Measurements from ENCODE around the gene NANOS3. TPM values are rescaled to one million over a fixed set of nuclear protein-coding genes. Genes with fewer than 3 reads are reported as not detected.

Gene NANOS3
- polyA plus RNA-seq (2013, experiment 1 of 2) = 0.08 TPM
- not detected for polyA plus RNA-seq (2013, experiment 2 of 2)

DNA sequence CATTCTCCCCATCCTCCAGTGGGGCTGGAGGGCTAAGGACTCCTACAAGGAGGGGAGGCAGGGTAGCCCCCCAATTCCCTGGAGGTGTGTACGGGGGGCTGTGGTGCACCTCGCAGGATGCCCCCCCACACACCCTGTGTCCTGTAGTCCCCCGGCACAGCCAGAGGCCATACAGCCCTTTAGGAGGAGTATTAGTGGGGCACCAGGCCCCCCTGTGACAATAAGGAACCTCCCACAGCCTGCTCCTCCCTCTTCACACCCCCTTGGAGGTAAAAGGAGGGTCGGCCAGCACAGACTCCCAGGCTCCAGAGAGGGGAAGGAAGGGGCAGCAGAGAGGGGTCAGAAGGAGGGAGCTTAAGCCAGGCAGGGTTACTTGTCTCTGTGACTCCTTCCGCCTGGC is at the start of gene NANOS3:
Gene NANOS3, plus strand, starts transcription at position 301 of the 400 bp plus-strand sequence. CDS start 115 bp downstream, outside the sequence.
- Histone ChIP-seq H3K79me1 (ENCODE audit: low read depth, low read length) (no peaks in the 10 kb centered on the region), H2BK120ac (ENCODE audit: low read depth, low read length) (no peak within 1 kb of the TSS), H3K27me3 (ENCODE audit: control insufficient read depth in 3 of 3, insufficient read depth in 3 of 3, low read depth in 1 of 3, low read length in 3 of 3) (peaks cover 0 to 3% (median 2%) of the 10 kb centered on the region in 3 experiments), H3K4ac (ENCODE audit: low read length) (no peak within 1 kb of the TSS), H3K18ac (ENCODE audit: low read length) (peak within 1 kb of the TSS; percentile 60), H2BK15ac (ENCODE audit: low read length) (peak within 1 kb of the TSS; percentile 99), H3K4me3 (ENCODE audit: low read length in 2 of 2) (no peak within 1 kb of the TSS), H4K91ac (ENCODE audit: low read depth, low read length, poor library complexity) (no peak within 1 kb of the TSS), H3K27ac (replicated peaks; ENCODE audit: low read length) (no peak within 1 kb of the TSS), H2BK12ac (ENCODE audit: low read length) (no peak within 1 kb of the TSS), H2AFZ (ENCODE audit: low read length) (no peak within 1 kb of the TSS), H2BK5ac (ENCODE audit: low read length) (no peak within 1 kb of the TSS), H3K23ac (ENCODE audit: low read depth, low read length, poor library complexity) (peak within 1 kb of the TSS; percentile 81), H3K9me3 (replicated peaks in 1 of 2; ENCODE audit: control insufficient read depth in 2 of 2, insufficient read depth in 1 of 2, low read depth in 1 of 2, low read length in 2 of 2) (no peaks in the 10 kb centered on the region), H3K9ac (ENCODE audit: low read depth, low read length, poor library complexity) (peak within 1 kb of the TSS; percentile 74), H3K4me2 (ENCODE audit: insufficient read depth, low read length, poor library complexity, severe bottlenecking) (no peak within 1 kb of the TSS), H2AK5ac (ENCODE audit: low read depth, low read length) (peak within 1 kb of the TSS; percentile 68), H3K14ac (ENCODE audit: low read length) (no peak within 1 kb of the TSS), H4K8ac (ENCODE audit: low read depth, low read length) (no peak within 1 kb of the TSS), H3K4me1 (ENCODE audit: control insufficient read depth in 2 of 2, insufficient read depth in 1 of 2, low read depth in 1 of 2, low read length in 2 of 2) (peaks cover 21% of the 10 kb centered on the region in 2 donors), H3K36me3 (replicated peaks in 1 of 2; ENCODE audit: control insufficient read depth in 2 of 2, insufficient read depth in 2 of 2, low read length in 2 of 2) (no peaks in the 10 kb centered on the region)
- WGBS, 2 donors (ENCODE audit: extremely low coverage in 2 of 2, insufficient read length in 2 of 2, insufficient replicate concordance in 1 of 2) = no CpG with 5 or more reads among the region's 5 CpGs
- DNase-seq (ENCODE audit: low spot score) = no peak

DNA sequence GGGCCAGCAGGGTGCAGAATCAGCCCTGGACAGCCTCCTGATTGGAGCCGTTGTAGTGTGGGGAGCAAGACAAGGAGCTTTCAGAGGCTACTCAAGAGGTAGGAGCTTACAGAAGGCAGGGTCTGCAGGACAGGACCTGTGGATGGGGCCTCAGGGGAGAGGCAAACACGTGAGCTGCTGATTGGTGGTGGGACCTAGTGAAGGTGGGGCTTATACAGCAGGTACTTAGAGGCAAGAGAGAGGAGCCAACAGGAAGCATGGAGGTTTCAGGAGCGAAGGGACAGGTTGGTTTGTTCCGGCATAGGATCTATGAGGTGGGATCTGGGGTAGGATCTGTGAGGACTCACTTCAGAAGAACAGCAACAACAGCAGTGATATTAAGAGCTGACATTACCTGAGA is 49.3 kb upstream of the NANOS3 start:
- H3K27ac ChIP-seq (replicated peaks; ENCODE audit: low read length) = no peak overlapping the region
- no peak overlapping the region for H4K8ac ChIP-seq (ENCODE audit: low read depth, low read length)
- H3K4me3 ChIP-seq (ENCODE audit: low read length in 2 of 2) = no peak overlapping the region
- DNase-seq (ENCODE audit: low spot score) = no peak
- H2BK15ac ChIP-seq (ENCODE audit: low read length) = no peak overlapping the region
- H3K4me1 ChIP-seq (ENCODE audit: control insufficient read depth in 2 of 2, insufficient read depth in 1 of 2, low read depth in 1 of 2, low read length in 2 of 2) = no peaks in the 10 kb centered on the region
- peaks cover 0 to 2% of the 10 kb centered on the region in 2 donors for H3K9me3 ChIP-seq (replicated peaks in 1 of 2; ENCODE audit: control insufficient read depth in 2 of 2, insufficient read depth in 1 of 2, low read depth in 1 of 2, low read length in 2 of 2)
- no peak overlapping the region for H3K14ac ChIP-seq (ENCODE audit: low read length)
- no peak overlapping the region for H2BK120ac ChIP-seq (ENCODE audit: low read depth, low read length)
- H3K27me3 ChIP-seq (ENCODE audit: control insufficient read depth in 3 of 3, insufficient read depth in 3 of 3, low read depth in 1 of 3, low read length in 3 of 3) = no peaks in the 10 kb centered on the region
- H2AK5ac ChIP-seq (ENCODE audit: low read depth, low read length) = no peak overlapping the region
- no peak overlapping the region for H2BK12ac ChIP-seq (ENCODE audit: low read length)
- H3K18ac ChIP-seq (ENCODE audit: low read length) = no peak overlapping the region
- no peak overlapping the region for H2AFZ ChIP-seq (ENCODE audit: low read length)
- H4K91ac ChIP-seq (ENCODE audit: low read depth, low read length, poor library complexity) = no peak overlapping the region
- peaks cover 11% of the 10 kb centered on the region for H3K79me1 ChIP-seq (ENCODE audit: low read depth, low read length)
- no peak overlapping the region for H3K4ac ChIP-seq (ENCODE audit: low read length)
- WGBS, 2 donors (ENCODE audit: extremely low coverage in 2 of 2, insufficient read length in 2 of 2, insufficient replicate concordance in 1 of 2) = no CpG with 5 or more reads among the region's 4 CpGs
- H3K23ac ChIP-seq (ENCODE audit: low read depth, low read length, poor library complexity) = no peak overlapping the region
- H3K9ac ChIP-seq (ENCODE audit: low read depth, low read length, poor library complexity) = no peak overlapping the region
- H3K36me3 ChIP-seq (replicated peaks in 1 of 2; ENCODE audit: control insufficient read depth in 2 of 2, insufficient read depth in 2 of 2, low read length in 2 of 2) = peaks cover 35 to 80% of the 10 kb centered on the region in 2 donors
- H3K4me2 ChIP-seq (ENCODE audit: insufficient read depth, low read length, poor library complexity, severe bottlenecking) = no peak overlapping the region
- H2BK5ac ChIP-seq (ENCODE audit: low read length) = peak overlapping the region; percentile 35

DNA sequence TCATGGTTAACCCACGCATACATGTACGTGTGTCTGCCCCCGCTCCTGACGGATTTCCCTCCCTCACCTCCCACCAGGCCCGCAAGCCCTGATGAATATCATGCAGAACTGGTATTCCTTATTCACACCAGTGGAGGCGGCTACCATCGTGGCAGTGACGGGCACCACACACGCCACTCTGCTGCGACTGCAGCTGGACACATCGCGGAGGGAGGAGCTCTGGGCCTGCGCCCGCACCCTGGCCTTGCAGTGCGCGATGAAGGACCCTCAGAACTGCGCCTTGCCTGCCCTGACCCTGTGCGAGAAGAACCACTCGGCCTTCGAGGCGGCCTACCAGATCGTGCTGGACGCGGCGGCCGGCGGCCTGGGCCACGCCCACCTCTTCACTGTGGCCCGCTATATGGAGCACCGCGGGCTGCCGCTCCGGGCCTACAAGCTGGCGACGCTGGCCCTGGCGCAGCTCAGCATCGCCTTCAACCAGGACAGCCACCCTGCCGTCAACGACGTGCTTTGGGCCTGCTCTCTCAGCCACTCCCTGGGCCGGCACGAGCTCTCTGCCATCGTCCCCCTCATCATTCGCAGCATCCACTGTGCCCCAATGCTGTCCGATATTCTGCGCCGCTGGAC is 46.7 kb upstream of the NANOS3 start:
- H3K4me1 ChIP-seq (ENCODE audit: control insufficient read depth in 2 of 2, insufficient read depth in 1 of 2, low read depth in 1 of 2, low read length in 2 of 2) = peaks cover 0 to 6% of the 10 kb centered on the region in 2 donors
- H3K79me1 ChIP-seq (ENCODE audit: low read depth, low read length) = peaks cover 11% of the 10 kb centered on the region
- H3K36me3 ChIP-seq (replicated peaks in 1 of 2; ENCODE audit: control insufficient read depth in 2 of 2, insufficient read depth in 2 of 2, low read length in 2 of 2) = peaks cover 32 to 74% of the 10 kb centered on the region in 2 donors
- peak overlapping the region; percentile 5 for H2BK5ac ChIP-seq (ENCODE audit: low read length)
- peak overlapping the region; percentile 65 for H3K23ac ChIP-seq (ENCODE audit: low read depth, low read length, poor library complexity)
- H3K27ac ChIP-seq (replicated peaks; ENCODE audit: low read length) = no peak overlapping the region
- H4K8ac ChIP-seq (ENCODE audit: low read depth, low read length) = no peak overlapping the region
- no peaks in the 10 kb centered on the region for H3K27me3 ChIP-seq (ENCODE audit: control insufficient read depth in 3 of 3, insufficient read depth in 3 of 3, low read depth in 1 of 3, low read length in 3 of 3)
- no peak overlapping the region for H3K18ac ChIP-seq (ENCODE audit: low read length)
- H2BK120ac ChIP-seq (ENCODE audit: low read depth, low read length) = no peak overlapping the region
- WGBS, 2 donors (ENCODE audit: extremely low coverage in 2 of 2, insufficient read length in 2 of 2, insufficient replicate concordance in 1 of 2) = no CpG with 5 or more reads among the region's 47 CpGs
- H3K4me2 ChIP-seq (ENCODE audit: insufficient read depth, low read length, poor library complexity, severe bottlenecking) = no peak overlapping the region
- no peak overlapping the region for H2BK12ac ChIP-seq (ENCODE audit: low read length)
- no peak overlapping the region for H2AFZ ChIP-seq (ENCODE audit: low read length)
- H2BK15ac ChIP-seq (ENCODE audit: low read length) = no peak overlapping the region
- peaks cover 0 to 2% of the 10 kb centered on the region in 2 donors for H3K9me3 ChIP-seq (replicated peaks in 1 of 2; ENCODE audit: control insufficient read depth in 2 of 2, insufficient read depth in 1 of 2, low read depth in 1 of 2, low read length in 2 of 2)
- H3K4ac ChIP-seq (ENCODE audit: low read length) = no peak overlapping the region
- no peak overlapping the region for H3K14ac ChIP-seq (ENCODE audit: low read length)
- H3K4me3 ChIP-seq (ENCODE audit: low read length in 2 of 2) = no peak overlapping the region
- H3K9ac ChIP-seq (ENCODE audit: low read depth, low read length, poor library complexity) = no peak overlapping the region
- no peak overlapping the region for H2AK5ac ChIP-seq (ENCODE audit: low read depth, low read length)
- no peak for DNase-seq (ENCODE audit: low spot score)
- no peak overlapping the region for H4K91ac ChIP-seq (ENCODE audit: low read depth, low read length, poor library complexity)

DNA sequence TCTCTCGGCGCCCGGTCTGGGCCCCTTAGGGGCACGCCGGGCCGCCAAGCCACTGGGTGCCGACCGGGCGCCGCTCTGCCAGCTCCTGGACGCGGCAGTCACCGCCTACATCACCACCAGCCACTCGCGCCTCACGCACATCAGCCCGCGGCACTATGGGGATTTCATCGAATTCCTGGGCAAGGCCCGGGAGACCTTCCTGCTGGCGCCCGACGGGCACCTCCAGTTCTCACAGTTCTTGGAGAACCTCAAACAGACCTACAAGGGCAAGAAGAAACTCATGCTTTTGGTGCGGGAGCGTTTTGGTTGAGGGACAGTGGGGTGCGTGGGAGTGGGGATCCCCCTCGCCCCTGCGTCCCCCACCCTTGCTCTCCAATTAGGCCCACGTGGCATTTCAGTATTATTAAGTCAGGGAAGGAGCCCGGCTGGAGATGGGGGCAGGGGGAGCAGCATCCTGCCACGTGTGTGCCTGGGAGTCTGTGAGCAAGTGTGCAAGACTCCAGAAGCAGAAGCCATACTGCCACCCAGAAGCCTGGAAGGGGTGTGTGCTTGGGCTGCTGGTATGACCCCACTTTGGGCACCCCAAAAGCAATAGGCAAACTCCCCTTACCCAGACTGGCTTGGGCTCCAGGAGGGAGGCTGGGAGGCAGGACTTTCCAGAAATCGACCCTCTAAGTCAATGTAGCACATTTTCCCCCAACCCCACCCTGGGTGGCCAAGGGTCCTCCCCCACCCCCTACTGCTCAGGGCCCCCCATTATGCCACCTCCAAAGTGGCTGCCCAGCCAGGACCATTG is 46.0 kb upstream of the NANOS3 start:
- Histone ChIP-seq H3K9ac (ENCODE audit: low read depth, low read length, poor library complexity) (no peak overlapping the region), H2BK5ac (ENCODE audit: low read length) (no peak overlapping the region), H3K9me3 (replicated peaks in 1 of 2; ENCODE audit: control insufficient read depth in 2 of 2, insufficient read depth in 1 of 2, low read depth in 1 of 2, low read length in 2 of 2) (peaks cover 0 to 2% of the 10 kb centered on the region in 2 donors), H3K36me3 (replicated peaks in 1 of 2; ENCODE audit: control insufficient read depth in 2 of 2, insufficient read depth in 2 of 2, low read length in 2 of 2) (peaks cover 27 to 72% of the 10 kb centered on the region in 2 donors), H3K4me3 (ENCODE audit: low read length in 2 of 2) (no peak overlapping the region), H2BK120ac (ENCODE audit: low read depth, low read length) (no peak overlapping the region), H3K27ac (replicated peaks; ENCODE audit: low read length) (no peak overlapping the region), H3K23ac (ENCODE audit: low read depth, low read length, poor library complexity) (no peak overlapping the region), H2BK12ac (ENCODE audit: low read length) (no peak overlapping the region), H3K4me2 (ENCODE audit: insufficient read depth, low read length, poor library complexity, severe bottlenecking) (no peak overlapping the region), H3K27me3 (ENCODE audit: control insufficient read depth in 3 of 3, insufficient read depth in 3 of 3, low read depth in 1 of 3, low read length in 3 of 3) (no peaks in the 10 kb centered on the region), H3K4ac (ENCODE audit: low read length) (no peak overlapping the region), H4K91ac (ENCODE audit: low read depth, low read length, poor library complexity) (no peak overlapping the region), H3K4me1 (ENCODE audit: control insufficient read depth in 2 of 2, insufficient read depth in 1 of 2, low read depth in 1 of 2, low read length in 2 of 2) (peaks cover 0 to 6% of the 10 kb centered on the region in 2 donors), H2AFZ (ENCODE audit: low read length) (no peak overlapping the region), H4K8ac (ENCODE audit: low read depth, low read length) (peak overlapping the region; percentile 82), H2BK15ac (ENCODE audit: low read length) (no peak overlapping the region), H2AK5ac (ENCODE audit: low read depth, low read length) (no peak overlapping the region), H3K18ac (ENCODE audit: low read length) (no peak overlapping the region), H3K14ac (ENCODE audit: low read length) (no peak overlapping the region), H3K79me1 (ENCODE audit: low read depth, low read length) (peaks cover 8% of the 10 kb centered on the region)
- no peak for DNase-seq (ENCODE audit: low spot score)
- WGBS, 2 donors (ENCODE audit: extremely low coverage in 2 of 2, insufficient read length in 2 of 2, insufficient replicate concordance in 1 of 2) = no CpG with 5 or more reads among the region's 32 CpGs

Data from neuronal stem cell (in vitro differentiated cells).